GM23338 (cell line): Measurements from ENCODE around the gene NSA2. TPM values are rescaled to one million over a fixed set of nuclear protein-coding genes. Genes with fewer than 3 reads are reported as not detected.

Experiments
- ATAC-seq: fragments of 200-7000 bp; cut with Tn5 transposase; 3 replicates; pipeline ENCODE4 v1.9.1; 2020
- DNase-seq: peaks from one replicate; pipeline ENCODE4 v3.0.0-alpha.2; 2015; ENCODE audit warnings: low spot score
- H2AFZ ChIP-seq: fragments of 200-600 bp; sonication (generic); 2 replicates; pipeline ENCODE4 v1.8.0; 2016; ENCODE audit warnings: antibody characterized with exemption, mild to moderate bottlenecking, moderate library complexity
- H3F3A ChIP-seq: fragments of 200-600 bp; sonication (generic); replicated peaks from 2 replicates; pipeline ENCODE4 v1.8.0; 2017; ENCODE audit warnings: antibody characterized with exemption, mixed run types, low read depth
- H3K27ac ChIP-seq: fragments of 200-600 bp; sonication (generic); 2 replicates; pipeline ENCODE4 v1.6.1; 2016; ENCODE audit warnings: low read depth
- H3K27me3 ChIP-seq: fragments of 200-600 bp; sonication (generic); 2 replicates; pipeline ENCODE4 v1.8.0; 2016; ENCODE audit warnings: mild to moderate bottlenecking, mixed run types, moderate library complexity; ENCODE audit not compliant: insufficient read depth
- H3K36me3 ChIP-seq: fragments of 200-600 bp; sonication (generic); 2 replicates; pipeline ENCODE4 v1.8.0; 2016; ENCODE audit warnings: mild to moderate bottlenecking; ENCODE audit not compliant: insufficient read depth
- H3K4me1 ChIP-seq: fragments of 200-600 bp; sonication (generic); 2 replicates; pipeline ENCODE4 v1.8.0; 2016; ENCODE audit warnings: mild to moderate bottlenecking, moderate library complexity; ENCODE audit not compliant: insufficient read depth
- H3K4me2 ChIP-seq: fragments of 200-600 bp; sonication (generic); 2 replicates; pipeline ENCODE4 v1.7.1; 2017; ENCODE audit warnings: mixed run types
- H3K4me3 ChIP-seq: fragments of 200-600 bp; sonication (generic); 2 replicates; pipeline ENCODE4 v1.6.1; 2016; ENCODE audit warnings: mixed run types
- H3K79me2 ChIP-seq: fragments of 200-600 bp; sonication (generic); replicated peaks from 2 replicates; pipeline ENCODE4 v1.8.0; 2017; ENCODE audit warnings: mild to moderate bottlenecking; ENCODE audit not compliant: insufficient read depth
- H3K9me2 ChIP-seq: fragments of 200-600 bp; sonication (generic); 2 replicates; pipeline ENCODE4 v1.8.0; 2017; ENCODE audit not compliant: insufficient read depth
- H4K20me1 ChIP-seq: fragments of 200-600 bp; sonication (generic); replicated peaks from 2 replicates; pipeline ENCODE4 v1.8.0; 2017; ENCODE audit warnings: mild to moderate bottlenecking; ENCODE audit not compliant: insufficient read depth
- H3K27ac Mint-ChIP-seq: 2 replicates; pipeline ENCODE4 v1.8.0; 2020; ENCODE audit warnings: inconsistent platforms, mild to moderate bottlenecking, moderate library complexity, mixed read lengths
- H3K27me3 Mint-ChIP-seq: 3 replicates; pipeline ENCODE4 v1.8.0; 2022; ENCODE audit warnings: low read depth, mild to moderate bottlenecking, moderate library complexity, mixed read lengths, inconsistent platforms; ENCODE audit not compliant: insufficient read depth, poor library complexity
- H3K36me3 Mint-ChIP-seq: 3 replicates; pipeline ENCODE4 v1.8.0; 2021; ENCODE audit warnings: low read depth, mild to moderate bottlenecking, inconsistent platforms, moderate library complexity, mixed read lengths
- H3K4me1 Mint-ChIP-seq: 3 replicates; pipeline ENCODE4 v1.8.0; 2020; ENCODE audit warnings: mild to moderate bottlenecking, inconsistent platforms, mixed read lengths
- H3K4me3 Mint-ChIP-seq: 3 replicates; pipeline ENCODE4 v1.8.0; 2021; ENCODE audit warnings: moderate library complexity, mild to moderate bottlenecking, inconsistent platforms, mixed read lengths
- H3K9me3 Mint-ChIP-seq: 3 replicates; pipeline ENCODE4 v1.8.0; 2020; ENCODE audit warnings: moderate library complexity, mild to moderate bottlenecking, inconsistent platforms, mixed read lengths
- CREB1 ChIP-seq: fragments of 250-450 bp; sonication (Bioruptor Pico); IDR thresholded peaks from 2 replicates; pipeline ENCODE4 v1.5.0; 2020; ENCODE audit warnings: low read depth, mild to moderate bottlenecking, moderate library complexity
- CTCF ChIP-seq, 2 experiments: fragments of 200-600 bp in 1 of 2; sonication (generic) in 1 of 2; conservative IDR thresholded peaks; 2 replicates each; pipeline versions ENCODE4 v1.5.1 to v1.6.1; 2016 to 2017; ENCODE audit warnings: antibody characterized with exemption in 2 of 2, low read depth in 2 of 2, mild to moderate bottlenecking in 2 of 2, moderate library complexity in 1 of 2
- ETS1 ChIP-seq: IDR thresholded peaks from 2 replicates; pipeline ENCODE4 v1.6.1; 2016; ENCODE audit warnings: antibody characterized with exemption
- EZH2 ChIP-seq: fragments of 200-600 bp; sonication (generic); IDR thresholded peaks from one replicate; pipeline ENCODE4 v1.8.0; 2017; ENCODE audit warnings: antibody characterized with exemption, mild to moderate bottlenecking, low read depth; ENCODE audit not compliant: unreplicated experiment
- EZH2phosphoT487 ChIP-seq: fragments of 200-600 bp; sonication (generic); IDR thresholded peaks from one replicate; pipeline ENCODE4 v1.8.1; 2018; ENCODE audit warnings: antibody characterized with exemption; ENCODE audit not compliant: unreplicated experiment
- JUNB ChIP-seq: IDR thresholded peaks from one replicate; pipeline ENCODE4 v1.6.1; 2016; ENCODE audit warnings: antibody characterized with exemption; ENCODE audit not compliant: unreplicated experiment
- NANOG ChIP-seq: IDR thresholded peaks from 2 replicates; pipeline ENCODE4 v1.6.1; 2016; ENCODE audit warnings: antibody characterized with exemption, borderline replicate concordance
- POLR2AphosphoS5 ChIP-seq: IDR thresholded peaks from 2 replicates; pipeline ENCODE4 v1.6.1; 2016; ENCODE audit warnings: antibody characterized with exemption, low read depth
- REST ChIP-seq: IDR thresholded peaks from one replicate; pipeline ENCODE4 v1.6.1; 2018; ENCODE audit warnings: antibody characterized with exemption; ENCODE audit not compliant: unreplicated experiment
- STAT1 ChIP-seq: IDR thresholded peaks from one replicate; pipeline ENCODE4 v1.6.1; 2016; ENCODE audit warnings: antibody characterized with exemption; ENCODE audit not compliant: unreplicated experiment
- ZNF114 ChIP-seq: fragments of 250-450 bp; sonication (Bioruptor Pico); IDR thresholded peaks from 2 replicates; pipeline ENCODE4 v1.5.0; 2020; ENCODE audit warnings: mild to moderate bottlenecking, moderate library complexity
- ZNF331 ChIP-seq: fragments of 250-450 bp; sonication (Bioruptor Pico); IDR thresholded peaks from 2 replicates; pipeline ENCODE4 v1.5.0; 2020; ENCODE audit warnings: low read depth, mild to moderate bottlenecking, moderate library complexity
- polyA plus RNA-seq: library from polyadenylated mRNA; unstranded; fragments of >200 nt; fragmentation: Nextera tagmentation; extraction: Ambion mirVana; gene quantifications from 2 replicates; pipeline ENCODE4 v1.2.1, GENCODE V29; 2016
- total RNA-seq: library from RNA; depleted of rRNA; stranded (reverse); fragments of >200 nt; shearing (Covaris generic); gene quantifications from 2 replicates; pipeline ENCODE4 v1.2.3, GENCODE V29; 2014
- TF ChIP-seq, protein P1 (sequence below): fragments of 250-450 bp; sonication (Bioruptor Pico); IDR thresholded peaks from 2 replicates; pipeline ENCODE4 v1.5.0; 2020; ENCODE audit warnings: mild to moderate bottlenecking, moderate library complexity

Gene NSA2
- total and polyA plus RNA-seq, 2 experiments from 2014 or later, result 103 to 244 TPM

- no peaks in the 10 kb centered on the region for H4K20me1 ChIP-seq
- Mint-ChIP-seq H3K9me3 (no peaks in the 10 kb centered on the region; the same call in 2 of the 3 replicates), H3K27ac (peak overlapping the region; percentile 35), H3K4me1 (peaks cover 81% of the 10 kb centered on the region), H3K4me3 (no peak overlapping the region; the same call in 2 of the 3 replicates), H3K27me3 (peaks cover 3% of the 10 kb centered on the region), H3K36me3 (peaks cover 56% of the 10 kb centered on the region)
- peak overlapping the region; percentile 77 for H3K27ac ChIP-seq
- H3K9me2 ChIP-seq, result 0 out of 2 replicates have a peak, but pooled peaks cover 4% of the 10 kb centered on the region
- no peak overlapping the region for H2AFZ ChIP-seq
- peaks cover 4% of the 10 kb centered on the region; the same call in 1 of the 2 replicates for H3F3A ChIP-seq
- H3K79me2 ChIP-seq, result peaks cover 76% of the 10 kb centered on the region
- no peak for TF ChIP-seq EZH2
- no peak for TF ChIP-seq CREB1 (CRISPR knock-in tag)
- no peak for TF ChIP-seq NANOG
- no peak for TF ChIP-seq JUNB
- TF ChIP-seq STAT1, result no peak
- no peak for TF ChIP-seq EZH2phosphoT487
- TF ChIP-seq ZNF331 (CRISPR knock-in tag), result no peak
- TF ChIP-seq CTCF (conservative IDR thresholded peaks at IDR 0.05; ENCODE audit: low read depth in 2 of 2), result no peak
- TF ChIP-seq POLR2AphosphoS5, result no peak
- TF ChIP-seq, protein P1, sequence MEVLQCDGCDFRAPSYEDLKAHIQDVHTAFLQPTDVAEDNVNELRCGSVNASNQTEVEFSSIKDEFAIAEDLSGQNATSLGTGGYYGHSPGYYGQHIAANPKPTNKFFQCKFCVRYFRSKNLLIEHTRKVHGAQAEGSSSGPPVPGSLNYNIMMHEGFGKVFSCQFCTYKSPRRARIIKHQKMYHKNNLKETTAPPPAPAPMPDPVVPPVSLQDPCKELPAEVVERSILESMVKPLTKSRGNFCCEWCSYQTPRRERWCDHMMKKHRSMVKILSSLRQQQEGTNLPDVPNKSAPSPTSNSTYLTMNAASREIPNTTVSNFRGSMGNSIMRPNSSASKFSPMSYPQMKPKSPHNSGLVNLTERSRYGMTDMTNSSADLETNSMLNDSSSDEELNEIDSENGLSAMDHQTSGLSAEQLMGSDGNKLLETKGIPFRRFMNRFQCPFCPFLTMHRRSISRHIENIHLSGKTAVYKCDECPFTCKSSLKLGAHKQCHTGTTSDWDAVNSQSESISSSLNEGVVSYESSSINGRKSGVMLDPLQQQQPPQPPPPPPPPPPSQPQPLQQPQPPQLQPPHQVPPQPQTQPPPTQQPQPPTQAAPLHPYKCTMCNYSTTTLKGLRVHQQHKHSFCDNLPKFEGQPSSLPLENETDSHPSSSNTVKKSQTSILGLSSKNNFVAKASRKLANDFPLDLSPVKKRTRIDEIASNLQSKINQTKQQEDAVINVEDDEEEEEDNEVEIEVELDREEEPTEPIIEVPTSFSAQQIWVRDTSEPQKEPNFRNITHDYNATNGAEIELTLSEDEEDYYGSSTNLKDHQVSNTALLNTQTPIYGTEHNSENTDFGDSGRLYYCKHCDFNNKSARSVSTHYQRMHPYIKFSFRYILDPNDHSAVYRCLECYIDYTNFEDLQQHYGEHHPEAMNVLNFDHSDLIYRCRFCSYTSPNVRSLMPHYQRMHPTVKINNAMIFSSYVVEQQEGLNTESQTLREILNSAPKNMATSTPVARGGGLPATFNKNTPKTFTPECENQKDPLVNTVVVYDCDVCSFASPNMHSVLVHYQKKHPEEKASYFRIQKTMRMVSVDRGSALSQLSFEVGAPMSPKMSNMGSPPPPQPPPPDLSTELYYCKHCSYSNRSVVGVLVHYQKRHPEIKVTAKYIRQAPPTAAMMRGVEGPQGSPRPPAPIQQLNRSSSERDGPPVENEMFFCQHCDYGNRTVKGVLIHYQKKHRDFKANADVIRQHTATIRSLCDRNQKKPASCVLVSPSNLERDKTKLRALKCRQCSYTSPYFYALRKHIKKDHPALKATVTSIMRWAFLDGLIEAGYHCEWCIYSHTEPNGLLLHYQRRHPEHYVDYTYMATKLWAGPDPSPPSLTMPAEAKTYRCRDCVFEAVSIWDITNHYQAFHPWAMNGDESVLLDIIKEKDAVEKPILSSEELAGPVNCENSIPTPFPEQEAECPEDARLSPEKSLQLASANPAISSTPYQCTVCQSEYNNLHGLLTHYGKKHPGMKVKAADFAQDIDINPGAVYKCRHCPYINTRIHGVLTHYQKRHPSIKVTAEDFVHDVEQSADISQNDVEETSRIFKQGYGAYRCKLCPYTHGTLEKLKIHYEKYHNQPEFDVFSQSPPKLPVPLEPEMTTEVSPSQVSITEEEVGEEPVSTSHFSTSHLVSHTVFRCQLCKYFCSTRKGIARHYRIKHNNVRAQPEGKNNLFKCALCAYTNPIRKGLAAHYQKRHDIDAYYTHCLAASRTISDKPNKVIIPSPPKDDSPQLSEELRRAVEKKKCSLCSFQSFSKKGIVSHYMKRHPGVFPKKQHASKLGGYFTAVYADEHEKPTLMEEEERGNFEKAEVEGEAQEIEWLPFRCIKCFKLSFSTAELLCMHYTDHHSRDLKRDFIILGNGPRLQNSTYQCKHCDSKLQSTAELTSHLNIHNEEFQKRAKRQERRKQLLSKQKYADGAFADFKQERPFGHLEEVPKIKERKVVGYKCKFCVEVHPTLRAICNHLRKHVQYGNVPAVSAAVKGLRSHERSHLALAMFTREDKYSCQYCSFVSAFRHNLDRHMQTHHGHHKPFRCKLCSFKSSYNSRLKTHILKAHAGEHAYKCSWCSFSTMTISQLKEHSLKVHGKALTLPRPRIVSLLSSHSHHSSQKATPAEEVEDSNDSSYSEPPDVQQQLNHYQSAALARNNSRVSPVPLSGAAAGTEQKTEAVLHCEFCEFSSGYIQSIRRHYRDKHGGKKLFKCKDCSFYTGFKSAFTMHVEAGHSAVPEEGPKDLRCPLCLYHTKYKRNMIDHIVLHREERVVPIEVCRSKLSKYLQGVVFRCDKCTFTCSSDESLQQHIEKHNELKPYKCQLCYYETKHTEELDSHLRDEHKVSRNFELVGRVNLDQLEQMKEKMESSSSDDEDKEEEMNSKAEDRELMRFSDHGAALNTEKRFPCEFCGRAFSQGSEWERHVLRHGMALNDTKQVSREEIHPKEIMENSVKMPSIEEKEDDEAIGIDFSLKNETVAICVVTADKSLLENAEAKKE (CRISPR knock-in tag), result no peak
- TF ChIP-seq ZNF114 (CRISPR knock-in tag), result no peak
- TF ChIP-seq REST, result no peak
- TF ChIP-seq ETS1, result no peak
- H3K4me1 ChIP-seq, result peaks cover 92% of the 10 kb centered on the region
- no peak overlapping the region for H3K4me3 ChIP-seq
- DNase-seq (no peak), ATAC-seq (no peak)
- H3K27me3 ChIP-seq, result no peaks in the 10 kb centered on the region
- peak overlapping the region; percentile 41; the same call in 1 of the 2 replicates for H3K4me2 ChIP-seq
- no peaks in the 10 kb centered on the region; the same call in 1 of the 2 replicates for H3K36me3 ChIP-seq
Measured at GRCh38 chr5:74822288-74822687, 55.2 kb downstream of the NSA2 start.
